Neuronal stem cell (in vitro differentiated cells): ENCODE measurements around the gene REV3L.

Source experiments
- DNase-seq: peaks from one replicate; pipeline ENCODE4 v3.0.0-alpha.2; 2013; ENCODE audit warnings: low spot score
- H2AFZ ChIP-seq: one replicate; pipeline ENCODE4 v1.6.1; 2013; ENCODE audit warnings: mild to moderate bottlenecking, low read length, inconsistent platforms
- H2AK5ac ChIP-seq: 2 replicates; pipeline ENCODE4 v1.6.1; 2013; ENCODE audit warnings: low read depth, mild to moderate bottlenecking, inconsistent platforms, low read length, moderate library complexity, mixed read lengths
- H2BK120ac ChIP-seq: 2 replicates; pipeline ENCODE4 v1.6.1; 2013; ENCODE audit warnings: low read depth, mild to moderate bottlenecking, inconsistent platforms, low read length, moderate library complexity, mixed read lengths
- H2BK12ac ChIP-seq: one replicate; pipeline ENCODE4 v1.6.1; 2013; ENCODE audit warnings: low read length, inconsistent platforms
- H2BK15ac ChIP-seq: 2 replicates; pipeline ENCODE4 v1.6.1; 2013; ENCODE audit warnings: mild to moderate bottlenecking, low read length, inconsistent platforms, mixed read lengths
- H2BK5ac ChIP-seq: one replicate; pipeline ENCODE4 v1.6.1; 2013; ENCODE audit warnings: inconsistent platforms, mild to moderate bottlenecking, low read length, moderate library complexity
- H3K14ac ChIP-seq: one replicate; pipeline ENCODE4 v1.6.1; 2013; ENCODE audit warnings: low read length, inconsistent platforms
- H3K18ac ChIP-seq: 2 replicates; pipeline ENCODE4 v1.6.1; 2013; ENCODE audit warnings: low read length, inconsistent platforms
- H3K23ac ChIP-seq: 2 replicates; pipeline ENCODE4 v1.6.1; 2013; ENCODE audit warnings: low read depth, mild to moderate bottlenecking, mixed read lengths, low read length, inconsistent platforms; ENCODE audit not compliant: poor library complexity
- H3K27ac ChIP-seq: replicated peaks from 3 replicates; pipeline ENCODE4 v1.5.1; 2013; ENCODE audit warnings: low read length, inconsistent platforms
- H3K27me3 ChIP-seq, 3 experiments: 2 replicates each; pipeline ENCODE4 v1.6.1; 2013; ENCODE audit warnings: low read length in 3 of 3, mild to moderate bottlenecking in 2 of 3, inconsistent platforms in 1 of 3, low read depth in 1 of 3, mixed read lengths in 1 of 3, moderate library complexity in 1 of 3; ENCODE audit not compliant: control insufficient read depth in 3 of 3, insufficient read depth in 3 of 3
- H3K36me3 ChIP-seq, 2 donors: replicated peaks in 1 of 2; 2 replicates each; pipeline ENCODE4 v1.6.1; 2013; ENCODE audit warnings: low read length in 2 of 2; ENCODE audit not compliant: control insufficient read depth in 2 of 2, insufficient read depth in 2 of 2
- H3K4ac ChIP-seq: 2 replicates; pipeline ENCODE4 v1.6.1; 2013; ENCODE audit warnings: inconsistent platforms, mild to moderate bottlenecking, low read length, moderate library complexity
- H3K4me1 ChIP-seq, 2 donors: 1 replicate in 1 of 2; 2 replicates in 1 of 2; pipeline ENCODE4 v1.6.1; 2013; ENCODE audit warnings: low read length in 2 of 2, low read depth in 1 of 2; ENCODE audit not compliant: control insufficient read depth in 2 of 2, insufficient read depth in 1 of 2
- H3K4me2 ChIP-seq: one replicate; pipeline ENCODE4 v1.6.1; 2013; ENCODE audit warnings: mild to moderate bottlenecking, low read length, inconsistent platforms; ENCODE audit not compliant: insufficient read depth, poor library complexity, severe bottlenecking
- H3K4me3 ChIP-seq, 2 donors: 2 replicates each; pipeline ENCODE4 v1.5.1; 2013; ENCODE audit warnings: low read length in 2 of 2, mild to moderate bottlenecking in 2 of 2, inconsistent platforms in 1 of 2, moderate library complexity in 1 of 2
- H3K79me1 ChIP-seq: one replicate; pipeline ENCODE4 v1.6.1; 2013; ENCODE audit warnings: low read depth, mild to moderate bottlenecking, inconsistent platforms, low read length, moderate library complexity
- H3K9ac ChIP-seq: one replicate; pipeline ENCODE4 v1.6.1; 2013; ENCODE audit warnings: mild to moderate bottlenecking, low read depth, low read length, inconsistent platforms; ENCODE audit not compliant: poor library complexity
- H3K9me3 ChIP-seq, 2 donors: replicated peaks in 1 of 2; 2 replicates each; pipeline versions ENCODE3 to v1.6.1; 2013; ENCODE audit warnings: low read length in 2 of 2, mild to moderate bottlenecking in 2 of 2, inconsistent platforms in 1 of 2, low read depth in 1 of 2, mixed read lengths in 1 of 2, moderate library complexity in 1 of 2; ENCODE audit not compliant: control insufficient read depth in 2 of 2, insufficient read depth in 1 of 2
- H4K8ac ChIP-seq: one replicate; pipeline ENCODE4 v1.6.1; 2013; ENCODE audit warnings: low read depth, mild to moderate bottlenecking, inconsistent platforms, low read length, moderate library complexity
- H4K91ac ChIP-seq: one replicate; pipeline ENCODE4 v1.6.1; 2013; ENCODE audit warnings: low read length, low read depth, mild to moderate bottlenecking, inconsistent platforms; ENCODE audit not compliant: poor library complexity
- WGBS, 2 donors: extraction: QIAGEN DNeasy Blood & Tissue Kit; methylation state at CpG; one replicate each; pipeline ENCODE4 v1.1.7; 2013; ENCODE audit warnings: missing lambda C conversion rate in 2 of 2, mixed read lengths in 1 of 2; ENCODE audit not compliant: insufficient read length in 2 of 2, insufficient replicate concordance in 1 of 2; ENCODE audit errors: extremely low coverage in 2 of 2; 5-methylcytosine and 5-hydroxymethylcytosine counted together

REV3L gene

GRCh38 chr6:111471958-111472357 is 11.1 kb downstream of the REV3L start:
- H3K4me3 ChIP-seq, result no peak overlapping the region
- no peak overlapping the region for H4K91ac ChIP-seq
- no peaks in the 10 kb centered on the region for H3K27me3 ChIP-seq
- H3K14ac ChIP-seq, result no peak overlapping the region
- H2BK12ac ChIP-seq, result no peak overlapping the region
- H3K9me3 ChIP-seq, result no peaks in the 10 kb centered on the region
- peaks cover 0 to 31% of the 10 kb centered on the region in 2 donors for H3K36me3 ChIP-seq
- WGBS, 2 donors, result no CpG with 5 or more reads among the region's 1 CpG
- H4K8ac ChIP-seq, result no peak overlapping the region
- H2AK5ac ChIP-seq, result no peak overlapping the region
- DNase-seq, result no peak
- no peak overlapping the region for H2BK15ac ChIP-seq
- H3K23ac ChIP-seq, result no peak overlapping the region
- H2BK120ac ChIP-seq, result no peak overlapping the region
- H3K18ac ChIP-seq, result no peak overlapping the region
- H3K4ac ChIP-seq, result no peak overlapping the region
- no peaks in the 10 kb centered on the region for H3K4me1 ChIP-seq
- no peak overlapping the region for H3K4me2 ChIP-seq
- no peaks in the 10 kb centered on the region for H3K79me1 ChIP-seq
- H3K9ac ChIP-seq, result no peak overlapping the region
- H3K27ac ChIP-seq, result no peak overlapping the region
- no peak overlapping the region for H2AFZ ChIP-seq
- no peak overlapping the region for H2BK5ac ChIP-seq

DNA sequence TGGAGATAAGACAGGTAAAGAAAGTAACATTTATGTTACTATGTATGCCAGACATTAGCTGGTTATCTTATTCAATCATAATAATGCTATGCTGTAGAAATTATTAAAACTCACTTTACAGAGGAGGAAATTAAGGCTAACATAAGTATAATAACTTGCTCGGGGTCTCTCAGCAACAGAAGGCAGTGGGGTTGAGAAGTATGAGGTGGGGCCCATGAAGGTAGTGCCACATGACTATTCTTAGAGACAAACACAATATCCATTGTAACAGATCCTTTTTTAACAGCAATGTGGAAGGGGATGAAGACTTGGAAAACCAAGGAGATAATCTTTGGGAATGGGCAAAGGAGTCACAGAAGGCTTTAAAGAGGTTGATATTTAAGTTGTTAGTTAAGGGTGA is 11.5 kb downstream of the REV3L start:
- no peak overlapping the region for H4K8ac ChIP-seq
- H2AFZ ChIP-seq, result no peak overlapping the region
- no peak overlapping the region for H3K4me3 ChIP-seq
- H3K27me3 ChIP-seq, result no peaks in the 10 kb centered on the region
- H3K23ac ChIP-seq, result no peak overlapping the region
- H2BK5ac ChIP-seq, result no peak overlapping the region
- H2BK12ac ChIP-seq, result no peak overlapping the region
- no peak overlapping the region for H4K91ac ChIP-seq
- no peaks in the 10 kb centered on the region for H3K9me3 ChIP-seq
- H3K4me1 ChIP-seq, result no peaks in the 10 kb centered on the region
- H3K79me1 ChIP-seq, result no peaks in the 10 kb centered on the region
- no peak overlapping the region for H3K4me2 ChIP-seq
- no peak overlapping the region for H3K18ac ChIP-seq
- no peak overlapping the region for H2BK15ac ChIP-seq
- no CpG with 5 or more reads among the region's 1 CpG for WGBS, 2 donors
- H2AK5ac ChIP-seq, result no peak overlapping the region
- H3K9ac ChIP-seq, result no peak overlapping the region
- no peak overlapping the region for H2BK120ac ChIP-seq
- H3K27ac ChIP-seq, result no peak overlapping the region
- no peak for DNase-seq
- no peak overlapping the region for H3K4ac ChIP-seq
- peaks cover 0 to 34% of the 10 kb centered on the region in 2 donors for H3K36me3 ChIP-seq
- no peak overlapping the region for H3K14ac ChIP-seq

DNA sequence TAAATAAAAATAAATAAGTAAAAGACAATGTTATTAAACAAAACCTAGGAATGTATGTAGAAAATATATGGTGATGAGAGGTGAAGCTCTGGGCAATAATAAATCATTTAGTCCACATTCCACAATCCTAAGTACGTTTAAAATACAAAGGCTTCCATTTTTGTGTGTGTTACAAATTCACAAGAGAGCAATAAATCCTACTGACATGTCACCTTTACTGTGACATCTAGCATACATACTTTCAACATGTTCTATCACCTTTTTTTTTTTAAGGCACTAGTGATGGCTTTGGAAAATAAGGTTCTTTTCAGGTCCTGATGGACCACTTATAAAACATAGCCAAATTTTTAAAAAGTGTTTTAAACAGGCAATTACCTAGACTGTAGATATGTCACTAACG is 12.0 kb downstream of the REV3L start:
- no peaks in the 10 kb centered on the region for H3K27me3 ChIP-seq
- no peak overlapping the region for H4K8ac ChIP-seq
- no peak overlapping the region for H3K4ac ChIP-seq
- no peak overlapping the region for H2AFZ ChIP-seq
- no peaks in the 10 kb centered on the region for H3K9me3 ChIP-seq
- H3K4me2 ChIP-seq, result no peak overlapping the region
- no peak overlapping the region for H3K14ac ChIP-seq
- H3K4me3 ChIP-seq, result no peak overlapping the region
- H2BK12ac ChIP-seq, result no peak overlapping the region
- peaks cover 0 to 37% of the 10 kb centered on the region in 2 donors for H3K36me3 ChIP-seq
- no peak overlapping the region for H3K23ac ChIP-seq
- no peak overlapping the region for H2BK5ac ChIP-seq
- H2AK5ac ChIP-seq, result no peak overlapping the region
- no peak overlapping the region for H2BK15ac ChIP-seq
- H3K79me1 ChIP-seq, result no peaks in the 10 kb centered on the region
- H2BK120ac ChIP-seq, result no peak overlapping the region
- H3K18ac ChIP-seq, result no peak overlapping the region
- H3K4me1 ChIP-seq, result no peaks in the 10 kb centered on the region
- no CpG with 5 or more reads among the region's 2 CpGs for WGBS, 2 donors
- no peak overlapping the region for H3K9ac ChIP-seq
- no peak overlapping the region for H4K91ac ChIP-seq
- no peak overlapping the region for H3K27ac ChIP-seq
- DNase-seq, result no peak

- H3K14ac ChIP-seq, result no peak overlapping the region
- peaks cover 0 to 37% of the 10 kb centered on the region in 2 donors for H3K36me3 ChIP-seq
- no peaks in the 10 kb centered on the region for H3K9me3 ChIP-seq
- no peak overlapping the region for H3K23ac ChIP-seq
- no peaks in the 10 kb centered on the region for H3K79me1 ChIP-seq
- no peak for DNase-seq
- no peak overlapping the region for H2AFZ ChIP-seq
- H3K27ac ChIP-seq, result no peak overlapping the region
- H3K4me2 ChIP-seq, result no peak overlapping the region
- no peaks in the 10 kb centered on the region for H3K27me3 ChIP-seq
- no peak overlapping the region for H2BK120ac ChIP-seq
- H3K18ac ChIP-seq, result peak overlapping the region; percentile 23
- H2BK15ac ChIP-seq, result no peak overlapping the region
- H3K4me3 ChIP-seq, result no peak overlapping the region
- H3K4me1 ChIP-seq, result no peaks in the 10 kb centered on the region
- no peak overlapping the region for H4K8ac ChIP-seq
- no CpG with 5 or more reads among the region's 5 CpGs for WGBS, 2 donors
- no peak overlapping the region for H2BK5ac ChIP-seq
- H2AK5ac ChIP-seq, result no peak overlapping the region
- H4K91ac ChIP-seq, result no peak overlapping the region
- no peak overlapping the region for H3K9ac ChIP-seq
- no peak overlapping the region for H3K4ac ChIP-seq
- H2BK12ac ChIP-seq, result no peak overlapping the region
These were observed 13.5 kb downstream of the REV3L start for GRCh38 chr6:111469543-111469942.
